GM10847 (cell line): Measurements from ENCODE around the gene TNFRSF18.

Experiments used
- POLR2A ChIP-seq: IDR thresholded peaks from 2 replicates; pipeline ENCODE4 v1.6.1; 2011; ENCODE audit not compliant: insufficient read length; ENCODE audit errors: extremely low read depth

TNFRSF18 gene

DNA sequence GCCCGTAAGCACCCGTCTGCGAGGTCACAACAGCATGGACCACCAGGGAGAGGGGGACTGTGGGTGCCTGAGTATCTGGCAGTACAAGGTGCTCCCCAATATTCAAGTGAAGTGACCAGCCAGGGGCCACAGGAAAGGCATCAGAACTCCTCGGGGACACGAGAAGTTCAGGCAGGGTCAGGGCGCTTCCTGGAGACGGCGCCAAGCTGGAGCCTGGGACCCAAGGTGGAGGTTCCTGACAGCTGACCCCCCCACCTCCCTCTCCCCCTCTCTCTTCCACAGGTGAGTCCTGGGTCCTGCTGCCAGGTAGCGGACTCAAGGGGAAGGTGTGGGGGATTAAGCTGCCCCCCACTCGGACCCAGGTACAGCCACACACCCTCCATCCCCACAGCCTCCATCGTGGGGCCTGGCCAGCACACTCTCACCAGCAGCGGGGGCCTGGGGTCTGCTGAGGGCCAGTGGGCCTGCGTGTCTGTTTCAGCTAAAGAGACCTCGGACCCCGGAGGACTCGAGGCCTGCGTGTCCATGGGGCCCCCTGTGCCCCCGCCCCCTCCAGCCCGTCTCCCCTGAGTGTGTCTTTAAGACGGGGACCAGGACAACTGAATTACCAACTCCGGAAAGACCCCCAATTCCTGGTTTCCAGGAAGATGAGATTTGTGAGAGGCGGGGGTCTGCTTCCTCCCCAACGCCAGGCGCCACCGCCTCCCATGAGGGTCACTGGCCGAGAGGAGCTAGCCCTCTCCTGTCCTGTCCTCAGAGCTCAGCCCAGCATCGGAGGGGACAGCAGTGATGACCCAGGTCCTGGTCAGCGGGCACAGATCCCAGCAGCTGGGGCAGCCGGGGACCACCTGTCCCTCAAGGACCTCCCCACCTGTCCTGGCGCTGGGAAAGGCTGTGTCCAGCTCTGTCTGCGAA lies 6.2 kb downstream of the TNFRSF18 start:
- TF ChIP-seq POLR2A: no peak

DNA sequence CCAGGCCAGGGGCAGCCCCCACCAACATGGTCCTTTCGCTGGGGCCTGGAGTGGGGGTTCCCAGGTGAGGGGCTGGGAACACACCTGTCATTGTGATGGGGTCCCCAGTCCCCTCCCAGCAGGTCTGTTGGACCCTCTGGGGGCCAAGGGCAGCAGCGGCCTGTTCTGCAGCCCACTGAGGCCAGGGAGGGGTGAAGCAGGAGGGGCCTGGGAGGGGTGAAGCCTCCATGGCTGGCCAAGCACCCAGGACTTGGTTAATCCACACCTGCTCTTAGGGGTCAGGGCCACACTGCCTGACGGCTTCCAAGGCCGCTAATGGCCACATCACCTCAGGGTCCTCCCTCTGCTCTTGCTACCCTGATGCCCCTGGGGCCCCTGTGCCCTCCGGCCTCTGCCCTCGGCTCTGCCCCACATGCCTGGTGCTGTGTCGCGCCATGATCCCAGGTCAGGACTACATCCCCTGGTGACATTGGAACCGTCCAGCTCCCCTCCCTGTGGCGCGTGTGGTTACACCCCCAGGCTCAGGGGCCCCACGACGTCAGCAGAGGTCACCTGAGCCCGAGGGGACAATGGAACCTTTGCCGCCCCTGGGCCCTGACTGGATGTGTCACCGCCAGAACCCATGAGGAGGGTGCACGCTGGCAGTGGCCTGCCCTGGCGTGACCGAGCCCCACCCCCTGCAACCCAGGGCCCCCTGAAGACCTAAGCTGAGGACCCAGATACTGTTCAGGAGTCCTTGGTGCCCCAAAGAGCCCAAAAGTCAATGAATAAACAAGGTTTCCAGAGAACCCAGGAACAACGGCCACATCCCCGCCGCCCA lies 7.0 kb downstream of the TNFRSF18 start:
- TF ChIP-seq POLR2A: no peak

DNA sequence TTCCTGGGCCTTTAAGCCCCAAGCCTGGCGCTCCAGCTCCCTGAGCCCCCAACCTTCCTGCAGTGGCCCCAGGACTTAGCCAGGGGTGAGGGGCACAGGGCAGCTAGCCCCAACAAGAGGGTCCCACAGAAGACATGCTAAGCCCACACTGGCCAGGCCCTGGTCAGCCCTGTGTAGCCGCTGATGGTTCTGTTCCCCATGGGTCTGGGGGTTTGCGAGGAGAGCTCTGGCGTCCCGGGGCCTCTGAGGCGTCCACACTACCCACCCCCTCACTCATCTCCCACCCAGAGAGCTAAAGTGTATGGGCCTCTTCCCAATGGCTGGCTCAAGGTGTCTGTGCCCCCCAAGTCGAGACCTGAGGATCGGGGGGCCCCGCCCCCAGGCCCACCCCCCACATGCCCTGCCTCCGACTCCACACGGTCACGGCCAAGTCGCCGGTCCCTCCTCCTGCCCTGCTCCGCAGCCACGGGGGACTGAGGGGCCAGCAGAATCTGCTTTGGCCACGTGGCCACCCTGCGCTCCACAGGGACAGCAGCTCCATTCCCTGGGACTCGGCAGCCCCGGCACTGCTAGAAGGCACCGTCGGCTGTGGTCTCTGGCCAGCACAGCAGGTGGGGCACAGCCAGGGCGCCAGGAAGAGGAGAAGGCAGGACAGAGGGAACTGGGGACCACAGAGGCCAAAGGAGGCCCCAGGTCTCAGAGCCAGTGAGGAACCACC lies 7.8 kb downstream of the TNFRSF18 start:
- TF ChIP-seq POLR2A: no peak

DNA sequence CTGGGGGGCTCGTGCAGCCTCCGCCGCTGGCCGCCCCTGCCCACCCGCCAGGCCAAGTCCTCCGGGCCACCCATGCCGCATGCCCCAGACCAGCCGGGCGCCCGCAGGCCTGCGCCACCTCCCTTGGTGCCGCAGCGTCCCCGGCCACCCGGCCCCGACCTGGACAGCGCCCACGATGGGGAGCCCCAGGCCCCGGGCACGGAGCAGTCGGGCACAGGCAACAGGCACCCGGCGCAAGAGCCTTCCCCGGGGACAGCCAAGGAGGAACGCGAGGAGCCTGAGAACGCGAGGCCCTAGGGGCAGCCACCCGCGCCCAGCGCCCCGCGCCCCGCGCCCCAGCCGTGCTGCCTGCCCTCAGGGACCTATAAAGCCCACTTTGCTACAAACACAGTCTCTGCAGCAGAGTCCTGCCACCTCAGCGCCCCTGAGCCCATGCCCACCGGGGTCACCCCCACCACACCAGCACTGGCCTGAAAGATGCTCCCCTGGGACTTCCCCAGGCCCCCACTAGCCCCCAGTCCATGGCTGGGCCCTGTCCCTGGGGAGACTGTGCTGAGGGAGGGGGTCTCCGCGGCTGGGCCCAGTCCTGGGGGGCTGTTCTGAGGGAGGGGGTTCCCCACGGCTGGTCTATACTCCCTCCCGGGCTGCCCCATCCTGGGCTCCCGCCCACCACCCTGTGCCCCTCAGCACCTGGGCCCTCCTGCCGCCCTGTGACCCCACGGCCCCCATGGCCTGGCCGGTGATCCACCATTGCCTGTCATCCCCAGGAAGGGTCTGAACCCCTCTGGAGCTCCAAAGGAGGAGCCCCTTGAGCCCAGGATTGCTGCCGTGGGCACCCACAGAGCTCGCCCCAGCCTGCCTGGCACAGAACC lies 8.6 kb downstream of the TNFRSF18 start:
- no peak for TF ChIP-seq POLR2A

GRCh38 chr1:1197188-1197500 lies 9.2 kb downstream of the TNFRSF18 start:
- no peak for TF ChIP-seq POLR2A

- TF ChIP-seq POLR2A: no peak
Measured at GRCh38 chr1:1196431-1197187, 9.8 kb downstream of the TNFRSF18 start.

DNA sequence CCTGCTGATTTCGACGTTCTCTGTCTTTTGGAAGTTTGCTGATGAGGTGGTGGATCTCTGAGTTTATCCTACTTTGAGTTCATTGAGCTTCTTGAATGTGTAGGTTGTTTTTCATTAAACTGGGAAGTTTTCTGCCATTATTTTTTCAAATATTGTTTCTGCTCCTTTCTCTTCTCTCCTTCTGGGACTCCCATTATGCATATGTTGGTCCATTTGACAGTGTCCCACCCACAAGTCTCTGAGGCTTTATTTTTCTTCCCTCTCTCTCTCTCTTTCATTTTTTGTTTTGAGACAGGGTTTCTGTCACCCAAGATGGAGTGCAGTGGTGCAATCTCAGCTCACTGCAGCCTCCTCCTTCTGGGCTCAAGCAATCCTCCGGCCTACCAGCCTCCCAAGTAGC lies 11.7 kb downstream of the TNFRSF18 start:
- TF ChIP-seq POLR2A: no peak

- no peak for TF ChIP-seq POLR2A
Measured at GRCh38 chr1:1191734-1192133, 14.7 kb downstream of the TNFRSF18 start.

DNA sequence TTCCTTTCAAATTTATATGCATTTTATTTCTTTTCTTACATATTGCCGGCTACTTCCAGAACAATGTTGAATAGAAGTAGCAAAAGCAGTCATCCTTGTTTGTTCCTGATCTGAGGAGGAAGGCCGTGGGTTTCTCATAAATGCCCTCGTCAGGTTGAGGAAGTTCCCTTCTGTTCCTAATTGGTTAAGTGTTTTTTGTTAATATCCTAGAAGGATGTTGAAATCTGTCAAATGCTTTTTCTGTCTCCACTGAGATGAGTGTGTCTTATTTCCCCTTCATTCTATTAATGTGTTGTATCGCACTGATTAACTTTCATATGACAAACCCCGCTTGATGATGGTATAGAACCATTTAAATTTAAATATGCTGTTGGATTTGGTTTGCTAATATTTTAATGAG lies 17.3 kb downstream of the TNFRSF18 start:
- TF ChIP-seq POLR2A: no peak

- no peak for TF ChIP-seq POLR2A
Measured at GRCh38 chr1:1187938-1188337, 18.5 kb downstream of the TNFRSF18 start.

DNA sequence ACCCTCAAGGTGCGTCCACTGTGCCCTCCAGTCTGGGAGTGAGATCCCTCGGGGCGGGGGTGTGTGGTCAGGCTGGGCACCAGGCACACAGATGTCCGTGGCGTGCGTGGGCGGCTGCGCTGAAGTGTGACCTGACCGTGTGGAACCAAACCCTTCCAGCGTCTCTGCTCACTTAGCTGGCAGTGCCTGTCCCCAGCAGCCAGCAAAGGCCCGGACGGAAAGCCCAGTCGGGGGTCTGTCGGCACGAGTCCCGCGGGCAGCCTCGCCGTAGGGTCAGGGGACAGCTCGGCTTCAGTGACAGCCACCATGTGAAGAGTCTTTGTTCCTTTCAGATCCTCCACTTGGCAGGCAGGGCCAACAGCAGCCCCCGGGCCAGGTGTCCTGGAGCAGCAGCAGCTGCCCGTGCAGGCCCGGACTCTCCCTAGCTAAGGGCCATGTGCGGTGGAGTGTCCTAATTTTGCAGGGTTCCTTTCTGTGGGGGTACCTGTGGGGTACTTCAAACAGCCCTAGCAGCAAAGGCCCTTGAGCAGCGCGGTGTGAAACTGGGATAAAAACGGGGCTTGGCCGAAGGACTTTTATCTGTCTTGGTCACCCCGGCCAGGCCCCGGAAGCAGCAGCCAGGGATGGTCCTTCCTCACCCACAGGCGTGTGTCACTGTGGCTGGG lies 21.2 kb downstream of the TNFRSF18 start:
- no peak for TF ChIP-seq POLR2A

DNA sequence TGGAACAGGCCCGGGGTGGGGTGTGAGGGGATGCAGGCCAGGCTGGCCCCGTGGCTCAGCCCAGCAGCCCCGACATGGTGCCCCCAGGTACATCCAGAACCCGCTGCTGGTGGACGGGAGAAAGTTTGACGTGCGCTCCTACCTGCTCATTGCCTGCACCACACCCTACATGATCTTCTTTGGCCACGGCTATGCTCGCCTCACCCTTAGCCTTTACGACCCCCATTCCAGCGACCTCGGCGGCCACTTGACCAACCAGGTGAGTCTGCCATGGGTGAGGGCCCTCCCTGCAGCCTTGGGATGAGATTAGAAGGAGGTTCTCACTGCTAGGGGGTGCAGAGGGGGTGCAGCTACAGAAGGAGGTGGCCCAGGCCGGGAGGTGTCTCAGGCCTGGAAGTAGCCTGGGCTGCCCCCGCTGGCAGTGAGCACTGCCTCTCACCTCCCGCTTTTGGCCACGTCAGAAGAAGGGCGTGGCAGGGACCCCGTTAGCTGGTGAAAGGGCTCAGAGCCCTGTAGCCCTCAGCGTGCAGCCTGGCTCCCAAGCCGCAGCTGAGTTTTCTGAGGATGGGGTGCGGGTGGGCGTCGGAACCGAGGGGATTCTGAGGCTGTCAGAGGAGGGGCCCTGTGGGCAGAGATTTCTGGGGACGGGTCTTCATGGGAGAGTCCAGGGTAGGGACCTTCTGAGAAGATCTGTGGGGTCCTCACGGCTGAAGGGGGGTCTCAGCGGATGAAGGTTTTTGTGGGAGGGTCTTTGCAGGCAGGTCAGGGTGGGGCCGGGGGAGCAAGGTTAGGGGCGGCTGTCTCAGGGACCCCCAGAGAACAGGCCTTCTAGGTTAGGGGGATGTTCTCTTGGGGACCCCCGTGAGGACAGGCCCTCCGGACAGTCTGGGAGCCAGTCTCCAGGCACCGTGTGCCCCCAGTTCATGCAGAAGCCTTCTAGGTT lies 22.3 kb downstream of the TNFRSF18 start:
- TF ChIP-seq POLR2A: no peak
